Stimulated activated CD4-positive, alpha-beta T cell treated with anti-CD3 and anti-CD28 coated beads, TNF-alpha, amount 100 ng/mL, for 24 hours (primary cell): ENCODE measurements around the gene BTF3.

ENCODE experiments used
- DNase-seq, 3 experiments: peaks; one replicate each; pipeline ENCODE4 v3.0.0-alpha.2; 2020; ENCODE audit warnings: low read depth in 3 of 3

The BTF3 gene

DNA sequence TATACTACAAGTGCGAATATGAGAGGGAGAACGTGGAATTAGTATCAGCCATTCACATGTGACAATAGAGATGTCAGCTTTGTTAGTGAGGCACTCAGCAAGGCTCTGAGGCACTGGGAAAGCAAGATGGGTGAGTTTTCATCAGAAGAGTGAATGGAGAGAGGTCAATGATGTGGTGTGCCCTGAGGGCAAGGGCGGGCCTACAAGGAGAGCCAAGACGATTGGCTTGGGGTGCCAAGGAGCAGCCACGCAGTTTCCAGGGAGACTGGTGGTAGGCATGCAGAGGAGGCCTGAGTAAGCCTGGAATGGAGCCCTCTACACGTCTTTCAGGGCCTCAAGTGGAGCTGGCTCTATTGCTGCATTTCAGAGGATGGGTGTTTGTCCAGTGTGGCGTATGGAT is 24.7 kb downstream of the BTF3 start:
- no peak for DNase-seq

DNA sequence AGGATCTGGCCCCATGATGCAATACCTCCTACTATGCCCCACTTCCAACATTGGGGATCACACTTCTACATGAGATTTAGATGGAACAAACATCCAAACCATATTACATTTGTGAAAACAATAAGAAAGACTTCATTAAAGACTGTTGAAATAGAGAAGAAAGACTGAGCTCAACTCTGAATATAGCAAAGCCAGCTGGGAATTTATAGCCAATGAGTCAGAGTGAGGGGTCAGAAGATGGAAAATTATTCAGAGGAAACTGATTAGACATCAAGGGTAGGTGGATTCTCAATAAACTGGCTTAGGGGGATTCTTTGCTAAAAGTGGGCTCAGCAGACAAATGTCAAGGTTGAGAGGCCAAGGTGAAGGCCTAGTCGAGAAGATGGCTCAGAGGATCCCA is 25.6 kb downstream of the BTF3 start:
- DNase-seq = no peak

DNA sequence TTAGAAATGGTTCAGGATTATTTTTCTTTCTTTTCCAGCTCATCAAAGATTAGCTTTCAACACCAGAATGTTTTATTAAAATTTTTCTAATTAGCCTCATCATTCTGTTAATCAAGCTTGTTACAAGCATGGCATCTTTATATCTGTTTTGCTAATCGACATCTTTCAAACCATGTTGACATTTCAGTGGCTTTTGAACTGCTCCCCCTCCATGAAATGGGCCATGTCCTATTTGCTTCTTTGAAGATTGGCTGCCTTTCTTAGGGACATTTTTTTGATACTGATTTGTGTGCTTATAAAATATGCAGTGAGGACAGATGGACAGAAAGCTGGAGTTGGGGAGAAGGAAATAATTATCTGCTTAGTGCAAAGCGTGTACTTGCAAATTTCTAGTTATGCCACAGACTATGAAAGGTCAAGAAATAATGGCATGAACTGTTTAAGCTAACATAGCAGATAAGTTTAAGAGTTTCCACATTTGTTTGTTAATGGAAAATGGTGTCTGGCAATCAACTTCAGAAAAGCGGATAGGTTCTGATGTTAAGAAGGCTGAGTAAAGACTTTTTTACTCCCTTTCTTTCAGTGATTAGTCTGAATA is 27.5 kb downstream of the BTF3 start:
- no peak for DNase-seq

DNA sequence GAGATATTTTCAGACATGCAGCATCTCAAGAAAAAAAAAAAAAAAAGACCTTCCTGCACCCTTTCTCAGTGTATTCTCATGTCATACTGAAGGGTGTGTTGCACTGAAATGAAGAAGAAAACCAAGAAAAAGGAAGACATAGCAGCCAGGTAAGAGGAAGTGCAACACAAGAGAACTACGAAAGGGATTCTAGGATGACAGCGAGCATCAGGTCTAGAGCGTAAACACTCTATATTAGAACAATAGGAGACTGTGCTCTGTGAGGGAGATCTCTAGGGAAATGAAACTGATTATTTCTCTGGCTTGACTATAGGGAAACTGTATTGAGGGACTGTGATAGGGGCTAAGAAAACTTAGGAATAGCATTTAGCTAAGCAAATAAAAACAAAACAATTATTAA is 30.0 kb downstream of the BTF3 start:
- no peak for DNase-seq

DNA sequence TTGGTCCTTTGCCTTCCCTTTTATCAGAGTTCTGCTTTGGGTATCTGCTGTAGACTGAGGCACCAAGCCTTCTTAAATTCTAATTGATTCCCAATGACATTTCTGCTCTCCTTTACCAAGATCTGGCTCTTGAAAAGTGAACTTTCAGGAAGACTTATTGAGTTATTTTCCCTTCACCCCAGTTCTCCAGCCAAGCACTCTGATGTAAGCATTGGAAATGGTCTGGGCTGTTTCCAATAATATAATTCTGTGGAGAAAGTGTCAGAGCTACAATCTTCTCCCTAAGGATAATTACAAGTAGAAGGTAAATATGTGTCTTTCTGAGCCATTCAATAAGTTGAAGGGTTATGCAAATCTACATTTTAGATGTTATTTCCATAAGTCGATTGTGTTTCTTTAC is 30.8 kb downstream of the BTF3 start:
- DNase-seq = no peak

DNA sequence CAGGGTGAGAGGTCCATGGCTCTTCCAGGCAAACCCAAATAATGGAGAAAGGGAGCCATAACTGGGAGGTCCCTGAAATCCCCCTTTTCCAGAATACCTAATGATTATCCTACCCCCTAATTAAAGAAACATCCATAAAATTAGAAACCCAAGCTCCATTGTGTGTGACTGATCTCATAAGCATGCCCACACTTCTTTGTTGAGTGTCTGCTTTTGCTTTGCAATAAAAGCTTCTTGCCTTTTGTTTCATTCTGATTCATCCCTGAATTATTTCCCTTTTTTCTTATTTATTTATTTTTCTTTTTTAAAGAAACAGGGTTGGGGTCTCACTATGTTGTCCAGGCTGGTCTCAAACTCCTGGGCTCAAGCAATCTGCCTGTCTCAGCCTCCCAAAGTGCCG is 33.1 kb downstream of the BTF3 start:
- DNase-seq = no peak

DNA sequence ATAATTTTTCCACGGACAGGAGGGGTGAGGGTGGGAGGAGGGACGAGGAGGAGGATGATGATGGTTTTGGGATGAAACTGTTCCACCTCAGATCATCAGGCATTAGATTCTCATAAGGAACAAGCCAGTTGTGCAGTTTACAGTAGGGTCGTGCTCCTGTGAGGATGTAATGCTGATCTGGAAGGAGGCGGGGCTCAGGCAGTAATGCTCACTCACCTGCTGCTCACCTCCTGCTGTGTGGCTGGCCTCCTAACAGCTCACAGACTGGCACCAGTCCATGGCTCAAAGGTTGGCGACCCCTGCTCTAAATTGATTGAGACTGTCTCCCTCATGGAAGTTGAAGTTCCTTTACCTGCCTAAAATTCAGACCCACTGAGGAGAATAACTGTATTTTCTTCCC is 34.0 kb downstream of the BTF3 start:
- no peak for DNase-seq

DNA sequence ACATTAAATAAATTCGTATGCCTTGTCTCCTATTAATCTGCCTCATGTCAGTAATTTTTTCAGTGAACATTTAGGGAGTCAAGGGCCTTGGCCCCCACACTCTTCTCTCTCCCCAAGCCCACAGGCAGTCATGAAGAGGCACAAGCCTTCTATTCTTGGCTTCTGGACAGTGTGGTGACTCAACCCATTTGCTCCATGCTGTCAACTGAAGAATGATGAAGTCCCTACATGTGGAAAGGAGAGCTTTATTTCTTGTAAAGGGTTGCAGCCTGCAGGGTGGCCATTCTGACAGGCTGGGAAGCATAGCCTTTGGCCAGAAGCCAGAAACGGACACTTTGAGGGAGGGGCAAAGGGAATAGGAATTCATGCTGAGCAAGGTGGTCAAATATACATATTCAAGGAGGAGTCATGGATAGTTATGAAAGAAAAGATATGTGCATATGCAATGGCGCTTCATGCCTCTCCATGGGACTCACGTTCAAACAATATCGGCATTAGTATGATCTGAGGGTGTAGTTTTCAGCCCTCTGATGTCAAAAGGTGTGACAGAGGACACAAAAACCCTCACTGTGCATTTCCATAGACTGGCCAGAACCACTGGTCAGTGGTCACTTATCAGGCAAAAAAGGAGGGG is 35.9 kb downstream of the BTF3 start:
- no peak for DNase-seq

DNA sequence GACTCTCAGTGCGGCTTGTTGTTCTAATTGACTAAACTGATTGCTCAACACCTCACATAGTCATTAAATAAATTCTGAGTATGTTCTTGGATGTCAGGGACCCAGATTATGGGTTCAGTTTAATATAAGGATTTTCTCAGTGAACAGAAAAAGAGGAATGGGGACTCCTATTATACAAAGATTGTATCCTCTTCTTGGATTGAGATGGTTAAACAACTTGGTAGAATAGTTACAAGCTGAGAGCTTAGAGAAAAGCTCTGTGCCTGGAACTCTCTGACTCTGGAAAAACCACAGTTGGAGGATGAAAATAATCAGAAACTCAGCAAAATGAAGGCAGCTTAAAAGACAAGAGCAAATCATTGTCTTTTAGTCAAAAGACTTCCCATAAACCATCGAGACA is 36.7 kb downstream of the BTF3 start:
- no peak for DNase-seq

DNA sequence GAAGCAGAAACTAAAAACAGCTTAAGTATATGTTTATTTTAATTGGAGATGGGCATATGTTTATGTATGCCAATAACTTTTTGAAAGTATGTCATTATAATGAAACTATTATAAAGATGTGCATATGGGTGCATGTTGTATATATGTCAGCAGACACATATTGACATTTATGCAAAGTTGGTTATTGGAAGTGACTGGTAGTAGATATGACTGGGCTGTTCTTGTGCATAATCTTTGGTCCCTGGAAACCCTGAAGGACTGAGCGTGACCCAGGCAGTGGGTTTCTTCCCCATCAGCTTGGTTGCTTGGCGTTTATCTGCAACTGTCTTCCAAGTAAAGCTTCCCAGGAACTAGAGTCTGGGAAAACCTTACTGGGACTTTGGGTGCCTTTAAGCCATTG is 41.5 kb downstream of the BTF3 start:
- DNase-seq = no peak

DNA sequence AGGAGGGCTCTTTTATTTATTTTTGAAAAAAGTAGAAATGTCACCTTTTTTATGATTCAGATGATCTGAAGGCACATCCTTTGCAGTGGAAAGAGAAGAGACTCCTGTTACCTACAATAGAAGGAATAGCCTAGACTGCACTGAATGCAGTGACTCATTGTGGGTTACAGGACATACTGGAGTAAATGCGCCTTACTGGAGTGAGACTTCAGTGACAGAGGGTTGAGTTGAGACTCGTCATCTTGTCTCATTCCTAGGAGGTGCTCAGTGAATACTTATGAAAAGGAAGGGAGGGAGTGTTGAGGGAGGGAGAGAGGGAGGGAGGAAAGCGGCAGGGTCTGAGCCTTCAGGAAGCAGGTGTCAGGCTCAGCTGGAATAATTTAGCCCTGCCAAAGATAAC is 42.0 kb downstream of the BTF3 start:
- no peak for DNase-seq

DNA sequence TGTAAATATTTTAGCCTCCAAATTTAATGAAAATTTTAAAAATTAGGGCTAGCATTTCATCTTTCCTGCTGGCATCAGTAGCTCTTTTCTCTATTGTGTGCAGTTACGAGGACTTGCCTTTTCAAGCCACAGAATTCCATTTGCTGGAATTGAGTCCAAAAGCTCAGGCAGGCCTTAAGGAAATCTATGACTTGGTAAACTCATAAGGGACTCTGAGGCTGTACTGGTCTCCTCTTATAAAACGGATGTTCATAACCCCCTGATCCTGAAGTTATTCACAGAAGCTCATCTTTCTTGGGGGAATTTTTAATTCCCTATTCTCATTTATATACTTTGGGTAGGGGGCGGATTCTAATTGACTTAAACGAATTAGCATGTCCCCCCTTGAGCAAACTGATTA is 43.8 kb downstream of the BTF3 start:
- no peak for DNase-seq

DNA sequence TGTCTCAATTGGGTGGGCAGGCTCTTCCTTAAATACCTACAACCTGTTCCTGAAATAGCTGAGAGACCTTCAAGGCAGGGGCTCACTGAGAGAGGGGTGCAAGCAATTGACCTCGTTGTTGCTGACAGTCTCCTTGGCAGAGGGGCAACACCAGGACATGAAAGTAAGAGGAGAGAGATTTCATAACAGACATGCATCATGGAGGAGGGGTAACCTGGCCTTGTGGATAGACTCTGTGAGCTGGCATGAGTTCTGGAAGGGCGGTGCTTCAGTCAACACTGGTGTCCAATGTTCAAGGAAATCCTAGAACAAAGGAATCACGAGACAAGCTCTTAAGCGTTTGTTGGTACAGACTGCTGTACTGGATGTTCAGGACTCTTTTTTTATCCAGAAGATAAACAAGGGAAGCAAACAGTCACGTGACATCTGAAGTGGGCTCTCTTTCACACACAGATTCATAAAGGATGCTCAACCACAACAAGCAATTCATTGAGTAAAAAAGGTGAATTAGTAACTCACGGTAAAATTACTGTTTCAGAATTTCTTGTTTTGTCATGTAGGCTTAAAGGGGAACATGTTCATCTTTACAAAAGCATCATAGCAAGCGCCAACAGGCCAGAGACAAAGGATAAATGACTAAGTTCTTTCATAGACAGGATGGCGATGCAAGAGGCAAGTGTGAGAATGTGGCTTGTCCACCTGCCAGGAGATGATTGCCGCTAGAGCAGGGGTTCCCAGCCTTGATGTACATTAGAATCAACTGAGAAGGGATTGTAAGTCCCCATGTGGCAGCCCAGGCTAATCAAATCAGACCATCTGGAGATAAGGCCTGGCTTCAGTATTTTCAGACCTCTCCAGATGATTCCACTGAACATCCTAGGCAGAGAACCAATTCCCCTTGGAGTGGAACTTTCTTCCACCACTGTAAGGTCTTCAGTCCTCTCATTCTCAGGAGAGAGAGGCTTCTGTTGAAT is 46.5 kb downstream of the BTF3 start:
- no peak for DNase-seq

DNA sequence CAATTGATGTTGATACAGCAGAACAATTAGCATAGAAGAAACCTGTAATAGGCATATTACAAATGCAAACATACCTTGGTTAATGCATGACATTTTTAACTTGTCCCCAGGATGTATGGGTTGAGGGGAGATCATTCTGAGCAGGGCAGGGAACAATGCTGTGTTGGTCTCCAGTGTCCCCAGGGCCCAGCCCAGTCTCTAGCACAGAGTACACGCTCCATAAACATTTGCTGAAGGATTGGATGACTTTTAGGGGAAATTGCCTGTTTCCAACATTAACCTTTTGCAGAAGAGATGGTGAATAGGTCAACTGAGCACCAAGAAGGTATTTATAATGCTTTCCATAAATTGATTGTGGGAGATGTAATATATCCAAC is 47.1 kb downstream of the BTF3 start:
- DNase-seq = no peak

DNA sequence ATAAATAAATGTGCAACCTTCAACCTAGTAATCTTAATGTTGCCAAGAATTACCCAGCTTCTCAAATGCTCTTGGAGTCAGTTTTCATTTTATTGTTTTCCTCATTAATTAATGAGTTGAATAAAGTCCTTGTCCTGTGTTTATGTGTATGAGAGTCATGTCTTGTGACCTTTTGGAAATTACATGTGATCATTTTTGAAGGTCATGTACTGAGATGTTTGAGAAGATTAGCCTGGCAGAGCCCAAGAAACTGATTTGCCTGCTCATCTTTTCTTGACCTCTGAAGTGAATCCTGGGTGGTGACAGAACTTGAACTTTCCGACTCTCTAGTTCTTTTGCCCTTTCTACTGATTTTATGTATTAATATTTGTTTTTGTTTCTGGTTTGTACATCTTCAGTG is 51.8 kb downstream of the BTF3 start:
- DNase-seq = no peak

DNA sequence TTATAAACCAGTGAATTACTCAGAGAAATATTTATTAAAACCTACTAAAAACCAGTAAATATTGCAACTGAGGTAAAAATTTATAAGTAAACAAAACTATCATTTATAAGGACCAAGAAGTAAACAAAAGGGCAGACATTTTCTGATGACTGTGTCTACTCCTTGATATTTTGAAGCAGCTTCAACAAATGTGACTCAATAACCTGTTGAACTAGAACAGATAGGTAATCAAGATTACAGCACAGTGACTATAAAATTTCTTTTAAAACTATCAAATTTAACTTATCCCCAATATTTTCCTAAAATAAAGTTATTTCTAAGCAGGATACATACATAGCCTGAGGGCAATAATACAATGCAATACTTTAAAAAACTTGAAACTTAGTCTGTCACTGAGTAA is 54.4 kb downstream of the BTF3 start:
- no peak for DNase-seq
